ENCODE data around the gene ZBTB16.

DNA sequence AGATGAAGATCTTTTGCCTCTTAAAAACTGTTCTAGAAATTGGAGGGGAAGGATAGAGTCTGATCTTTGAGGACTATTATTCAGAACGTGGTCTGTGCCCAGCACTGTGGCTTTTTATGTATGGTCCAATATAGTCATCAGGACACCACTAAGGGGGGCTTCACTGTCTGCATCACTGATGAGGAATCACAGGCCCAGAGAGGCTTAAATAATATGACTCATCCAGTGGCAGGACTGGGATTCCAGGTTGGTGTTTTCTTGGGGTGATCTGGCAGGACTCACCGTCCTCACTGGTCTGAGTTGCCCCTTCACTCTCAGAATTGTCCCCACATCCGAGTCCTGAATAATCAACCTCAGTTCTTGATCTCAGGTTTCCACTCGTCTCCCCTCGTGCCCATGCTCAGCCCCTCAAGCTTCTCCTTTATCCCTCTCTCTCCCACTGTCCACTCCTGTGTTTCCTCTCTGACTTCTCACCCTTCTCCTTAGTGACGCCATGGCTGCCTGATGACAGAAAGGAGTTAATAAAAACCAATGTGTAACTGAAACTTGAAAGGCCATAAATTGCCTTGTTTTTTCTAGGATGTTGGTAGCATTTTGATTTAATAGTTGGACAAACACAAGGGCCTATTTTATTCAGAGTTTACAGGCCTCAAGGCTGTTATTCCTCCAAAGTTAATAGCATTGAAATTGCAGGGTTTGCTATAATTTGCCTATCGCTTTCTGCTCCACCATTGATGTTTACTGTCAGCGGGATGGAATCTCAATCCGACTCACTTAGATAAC, 141.0 kb downstream of the ZBTB16 start:
- TF ChIP-seq ZNF138 (CRISPR knock-in tag; IDR thresholded peaks at IDR 0.05; ENCODE audit: low read depth) (no peak), ARHGAP35 (CRISPR knock-in tag; IDR thresholded peaks at IDR 0.05; ENCODE audit: borderline replicate concordance) (no peak), NR2F2 (IDR thresholded peaks at IDR 0.05; ENCODE audit: borderline replicate concordance, low read depth) (no peak), ZNF775 (CRISPR knock-in tag; IDR thresholded peaks at IDR 0.05; ENCODE audit: borderline replicate concordance) (no peak), ZNF44 (CRISPR knock-in tag; IDR thresholded peaks at IDR 0.05) (no peak), ZNF121 (CRISPR knock-in tag; IDR thresholded peaks at IDR 0.05) (no peak), ZNF563 (CRISPR knock-in tag; IDR thresholded peaks at IDR 0.05) (no peak), TAF1 (CRISPR knock-in tag; IDR thresholded peaks at IDR 0.05) (no peak), POLR2AphosphoS5 (IDR thresholded peaks at IDR 0.05; ENCODE audit: low read depth, low read length) (no peak), POLR2AphosphoS2 (IDR thresholded peaks at IDR 0.05; ENCODE audit: low read depth, low read length) (no peak)
- TF ChIP-seq, protein P1, sequence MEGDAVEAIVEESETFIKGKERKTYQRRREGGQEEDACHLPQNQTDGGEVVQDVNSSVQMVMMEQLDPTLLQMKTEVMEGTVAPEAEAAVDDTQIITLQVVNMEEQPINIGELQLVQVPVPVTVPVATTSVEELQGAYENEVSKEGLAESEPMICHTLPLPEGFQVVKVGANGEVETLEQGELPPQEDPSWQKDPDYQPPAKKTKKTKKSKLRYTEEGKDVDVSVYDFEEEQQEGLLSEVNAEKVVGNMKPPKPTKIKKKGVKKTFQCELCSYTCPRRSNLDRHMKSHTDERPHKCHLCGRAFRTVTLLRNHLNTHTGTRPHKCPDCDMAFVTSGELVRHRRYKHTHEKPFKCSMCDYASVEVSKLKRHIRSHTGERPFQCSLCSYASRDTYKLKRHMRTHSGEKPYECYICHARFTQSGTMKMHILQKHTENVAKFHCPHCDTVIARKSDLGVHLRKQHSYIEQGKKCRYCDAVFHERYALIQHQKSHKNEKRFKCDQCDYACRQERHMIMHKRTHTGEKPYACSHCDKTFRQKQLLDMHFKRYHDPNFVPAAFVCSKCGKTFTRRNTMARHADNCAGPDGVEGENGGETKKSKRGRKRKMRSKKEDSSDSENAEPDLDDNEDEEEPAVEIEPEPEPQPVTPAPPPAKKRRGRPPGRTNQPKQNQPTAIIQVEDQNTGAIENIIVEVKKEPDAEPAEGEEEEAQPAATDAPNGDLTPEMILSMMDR (CRISPR knock-in tag; IDR thresholded peaks at IDR 0.05) = no peak

Data from HepG2 (cell line).